NCI-H460 (cell line): Measurements from ENCODE around the gene CZIB. TPM values are rescaled to one million over a fixed set of nuclear protein-coding genes. Genes with fewer than 3 reads are reported as not detected.
"Not testable (repeated sequence)": the region's sequence is repeated elsewhere in the genome, so short reads cannot be mapped to it uniquely, and the experiment has no call there.

Experiments
- DNase-seq: peaks from one replicate; pipeline ENCODE4 v3.0.0-alpha.2; 2016; ENCODE audit warnings: low read depth; ENCODE audit errors: extremely low read depth
- total RNA-seq: library from RNA; depleted of rRNA; stranded (reverse); fragments of >200 nt; shearing (Covaris generic); gene quantifications from 2 replicates; pipeline ENCODE4 v1.2.3, GENCODE V29; 2014

Gene CZIB
- total RNA-seq, 1 experiment from 2014 or later = 53.5 TPM

GRCh38 chr1:53241828-53242227, 21.4 kb upstream of the CZIB start:
- DNase-seq = no peak

- DNase-seq = peak; percentile 91
Observed at GRCh38 chr1:53238197-53239155, 18.0 kb upstream of the CZIB start, which contains the start of gene MAGOH. TSS of gene MAGOH (minus strand) at chr1:53238518. CDS start at chr1:53238448, 70 bp downstream.

- no peak for DNase-seq
Observed at GRCh38 chr1:53237638-53238037, 17.2 kb upstream of the CZIB start.

- DNase-seq = no peak
Observed at GRCh38 chr1:53220962-53221286, 490 bp upstream of the CZIB start.

DNA sequence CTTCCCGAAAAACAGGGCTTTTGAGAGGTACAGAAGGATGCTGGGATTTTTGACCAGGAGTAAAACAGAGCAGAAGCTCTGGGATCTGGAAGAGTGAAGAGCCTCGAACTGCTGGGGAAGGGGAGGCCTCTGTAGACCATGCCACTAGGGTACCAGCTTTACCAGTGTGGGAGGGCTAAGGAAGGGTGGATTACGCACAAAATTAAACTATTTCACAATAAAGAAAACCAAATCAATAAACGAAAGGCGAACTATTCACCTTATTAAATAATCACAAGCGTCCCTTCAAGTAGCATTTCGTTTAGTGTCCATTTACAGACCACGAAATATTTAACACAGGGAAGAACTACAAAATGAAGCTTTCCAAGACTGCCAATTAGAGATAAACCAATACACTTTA, 723 bp downstream of the CZIB start:
- DNase-seq = no peak

- no peak for DNase-seq
Observed at GRCh38 chr1:53218201-53218600, 2.2 kb downstream of the CZIB start.

- no peak for DNase-seq
Observed at GRCh38 chr1:53214376-53214940, 6.0 kb downstream of the CZIB start.

DNA sequence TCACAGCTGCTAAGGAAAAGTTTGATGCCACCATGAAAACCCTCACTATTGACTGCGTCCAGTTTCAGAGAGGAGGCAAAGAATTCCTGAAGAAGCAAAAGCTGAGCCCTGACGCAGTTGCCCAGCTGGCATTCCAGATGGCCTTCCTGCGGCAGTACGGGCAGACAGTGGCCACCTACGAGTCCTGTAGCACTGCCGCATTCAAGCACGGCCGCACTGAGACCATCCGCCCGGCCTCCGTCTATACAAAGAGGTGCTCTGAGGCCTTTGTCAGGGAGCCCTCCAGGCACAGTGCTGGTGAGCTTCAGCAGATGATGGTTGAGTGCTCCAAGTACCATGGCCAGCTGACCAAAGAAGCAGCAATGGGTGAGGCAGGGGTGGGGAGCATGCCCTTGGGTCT, 9.5 kb downstream of the CZIB start:
- DNase-seq = no peak

DNA sequence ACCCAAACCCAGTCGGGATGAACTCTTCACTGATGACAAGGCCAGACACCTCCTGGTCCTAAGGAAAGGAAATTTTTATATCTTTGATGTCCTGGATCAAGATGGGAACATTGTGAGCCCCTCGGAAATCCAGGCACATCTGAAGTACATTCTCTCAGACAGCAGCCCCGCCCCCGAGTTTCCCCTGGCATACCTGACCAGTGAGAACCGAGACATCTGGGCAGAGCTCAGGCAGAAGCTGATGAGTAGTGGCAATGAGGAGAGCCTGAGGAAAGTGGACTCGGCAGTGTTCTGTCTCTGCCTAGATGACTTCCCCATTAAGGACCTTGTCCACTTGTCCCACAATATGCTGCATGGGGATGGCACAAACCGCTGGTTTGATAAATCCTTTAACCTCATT, 10.1 kb downstream of the CZIB start:
- no peak for DNase-seq

DNA sequence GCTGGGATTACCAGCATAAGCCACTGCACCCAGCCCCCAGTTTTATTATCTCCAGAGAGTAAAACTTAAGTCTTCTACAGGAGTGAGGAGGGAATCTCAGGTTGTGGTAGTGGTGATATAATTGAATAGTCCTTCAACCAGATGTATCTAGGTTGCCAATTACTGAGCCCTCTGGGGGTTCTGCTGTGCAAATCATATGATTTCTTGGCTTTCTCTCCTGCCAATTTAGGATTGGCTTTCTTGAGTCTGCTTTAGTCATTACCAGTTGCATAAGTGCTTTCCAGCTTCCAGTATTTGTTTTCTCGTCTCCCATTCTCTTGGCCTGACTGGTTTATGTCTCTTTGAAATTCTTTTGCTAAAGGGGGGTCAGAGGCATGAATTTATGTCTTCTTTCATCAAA, 12.7 kb downstream of the CZIB start:
- no peak for DNase-seq

DNA sequence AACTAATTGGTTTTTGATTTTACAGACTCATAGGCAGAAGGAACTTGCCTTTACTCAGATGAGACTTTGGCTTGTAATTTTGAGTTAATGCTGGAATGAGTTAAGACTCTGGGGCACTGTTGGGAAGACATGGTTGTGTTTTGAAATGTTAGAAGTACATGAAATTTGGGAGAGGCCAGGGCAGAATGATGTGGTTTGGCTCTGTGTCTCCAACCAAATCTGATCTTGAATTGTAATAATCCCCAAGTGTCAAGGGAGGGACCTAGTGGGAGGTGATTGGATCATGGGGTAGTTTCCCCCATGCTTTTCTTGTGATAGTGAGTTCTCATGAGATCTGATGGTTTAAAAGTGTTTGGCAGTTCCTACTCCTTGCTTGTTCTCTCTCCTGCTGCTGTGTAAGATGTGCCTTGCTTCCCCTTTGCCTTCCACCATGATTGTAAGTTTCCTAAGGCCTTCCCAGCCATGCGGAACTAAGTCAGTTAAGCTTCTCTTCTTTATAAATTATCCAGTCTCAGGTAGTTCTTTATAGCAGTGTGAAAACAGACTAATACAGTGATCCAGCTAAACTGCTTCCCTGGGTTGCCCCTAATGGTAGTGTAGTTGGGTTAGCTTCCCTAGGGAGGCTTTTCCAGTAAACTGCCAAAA, 13.6 kb downstream of the CZIB start:
- DNase-seq = no peak

DNA sequence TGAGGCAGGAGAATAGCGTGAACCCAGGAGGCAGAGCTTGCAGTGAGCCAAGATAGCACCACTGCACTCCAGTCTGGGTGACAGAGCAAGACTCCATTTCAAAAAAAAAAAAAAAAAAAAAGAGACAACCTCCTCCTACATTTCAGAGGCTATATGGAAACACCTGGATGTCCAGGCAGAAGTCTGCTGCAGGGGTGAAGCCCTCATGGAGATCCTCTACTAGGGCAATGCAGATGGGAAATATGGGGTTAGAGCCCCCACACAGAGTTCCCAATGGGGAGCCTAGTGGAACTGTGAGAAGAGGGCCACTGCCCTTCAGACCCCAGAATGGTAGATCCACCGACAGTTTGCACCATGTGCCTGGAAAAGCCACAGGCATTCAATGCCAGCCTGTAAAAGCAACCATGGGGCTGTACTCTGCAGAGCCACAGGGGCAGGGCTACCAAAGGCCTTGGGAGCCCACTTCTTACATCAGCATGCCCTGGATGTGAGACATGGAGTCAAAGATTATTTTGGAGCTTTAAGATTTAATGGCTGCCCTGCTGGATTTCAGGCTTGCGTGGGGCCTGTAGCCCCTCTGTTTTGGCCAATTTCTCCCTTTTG, 14.2 kb downstream of the CZIB start:
- not testable (repeated sequence) for DNase-seq

DNA sequence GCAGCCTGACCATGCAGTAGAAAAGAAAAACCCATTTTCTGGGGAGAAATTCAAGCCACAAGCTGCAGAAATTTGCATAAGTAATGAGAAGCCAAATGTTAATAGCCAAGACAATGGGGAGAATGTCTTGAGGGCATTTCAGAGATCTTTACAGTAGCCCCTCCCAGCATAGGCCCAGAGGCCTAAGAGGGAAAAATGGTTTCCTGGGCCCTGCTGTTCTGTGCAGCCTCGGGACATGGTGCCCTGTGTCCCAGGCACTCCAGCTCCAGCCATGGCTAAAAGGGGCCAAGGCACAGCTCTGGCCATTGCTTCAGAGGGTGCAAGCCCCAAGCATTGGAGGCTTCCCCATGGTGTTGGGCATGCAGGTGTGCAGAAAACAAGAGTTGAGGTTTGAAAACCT, 14.9 kb downstream of the CZIB start:
- DNase-seq = not testable (repeated sequence)

DNA sequence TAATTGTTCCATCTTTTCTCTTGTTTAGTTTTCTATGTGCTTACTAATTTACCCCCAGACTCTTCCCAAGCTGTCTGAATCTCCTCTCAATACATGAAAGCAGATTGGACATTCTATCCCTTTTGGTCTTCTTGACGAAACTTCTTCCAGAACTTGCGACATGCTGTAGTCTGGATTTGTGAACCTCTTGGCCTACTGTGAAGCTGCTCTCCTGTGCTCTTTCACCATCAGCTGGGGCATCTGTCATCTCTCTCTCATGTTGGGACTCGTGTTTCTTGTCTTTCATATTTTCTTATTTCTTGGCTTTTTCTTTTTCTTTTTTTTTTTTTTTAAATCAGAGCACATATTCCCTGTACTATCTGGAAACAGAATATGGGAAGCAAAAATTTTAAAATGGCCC, 17.0 kb downstream of the CZIB start:
- DNase-seq = no peak

DNA sequence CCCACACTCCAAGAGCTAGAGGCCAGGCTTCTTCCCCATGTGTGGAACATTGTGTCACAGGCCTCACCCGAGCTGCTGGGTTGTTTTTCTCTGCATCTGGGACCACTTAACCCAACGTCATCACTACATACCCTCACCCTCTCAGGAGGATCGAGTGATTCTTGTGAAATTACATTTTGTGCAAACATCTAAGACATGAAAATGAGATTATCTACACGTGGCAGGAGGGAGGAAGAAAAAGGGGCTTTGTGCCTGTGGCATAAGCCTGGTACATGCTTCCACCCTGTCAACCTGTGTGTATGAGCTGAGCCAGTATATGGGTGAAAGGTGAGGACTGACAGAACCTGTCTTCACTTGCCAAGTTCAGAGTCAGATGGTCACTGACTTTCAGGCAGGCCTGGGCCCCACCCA, 22.2 kb downstream of the CZIB start:
- DNase-seq = no peak

DNA sequence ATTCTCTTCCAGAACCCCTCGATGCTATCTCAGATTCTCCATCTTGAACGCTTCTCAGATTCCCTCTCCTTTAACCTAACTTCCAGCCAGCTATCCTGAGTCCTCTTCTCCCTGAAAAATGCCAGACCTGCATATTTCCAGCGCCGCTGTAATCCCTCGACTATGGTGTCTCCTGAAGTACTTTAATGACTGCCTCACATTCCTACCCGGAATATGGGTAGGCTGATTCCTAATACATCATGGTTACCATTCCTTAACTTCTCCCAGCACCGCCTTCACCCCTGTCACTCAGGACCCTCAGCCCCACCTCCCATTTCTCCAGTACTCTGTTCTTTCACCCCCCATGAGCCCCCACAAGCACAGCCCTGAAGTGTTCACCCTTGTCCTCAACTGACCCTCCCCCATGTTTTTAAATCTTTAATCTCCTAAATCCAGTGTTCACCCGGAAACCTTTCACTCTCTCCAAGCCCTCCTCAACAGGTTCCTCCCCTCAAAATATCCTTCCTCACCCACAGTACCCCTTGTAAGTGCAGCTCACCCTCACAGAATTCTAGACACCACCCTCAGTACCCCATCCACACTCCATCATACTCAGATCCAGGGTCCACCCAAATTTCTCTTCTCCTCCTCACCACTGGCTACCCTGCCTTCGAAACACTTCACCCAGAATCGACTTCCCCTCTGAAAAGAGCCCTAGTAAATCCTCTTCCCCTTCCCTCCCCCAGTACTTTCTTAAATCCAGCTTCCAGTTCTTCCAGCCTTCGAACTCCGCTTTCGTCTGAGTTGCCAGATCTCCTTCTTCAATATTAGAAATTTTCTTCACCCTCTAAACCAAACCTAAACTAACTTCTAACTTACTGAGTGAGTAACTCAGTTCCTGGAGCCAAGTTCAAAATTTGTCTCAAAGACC, 22.9 kb downstream of the CZIB start:
- no peak for DNase-seq

DNA sequence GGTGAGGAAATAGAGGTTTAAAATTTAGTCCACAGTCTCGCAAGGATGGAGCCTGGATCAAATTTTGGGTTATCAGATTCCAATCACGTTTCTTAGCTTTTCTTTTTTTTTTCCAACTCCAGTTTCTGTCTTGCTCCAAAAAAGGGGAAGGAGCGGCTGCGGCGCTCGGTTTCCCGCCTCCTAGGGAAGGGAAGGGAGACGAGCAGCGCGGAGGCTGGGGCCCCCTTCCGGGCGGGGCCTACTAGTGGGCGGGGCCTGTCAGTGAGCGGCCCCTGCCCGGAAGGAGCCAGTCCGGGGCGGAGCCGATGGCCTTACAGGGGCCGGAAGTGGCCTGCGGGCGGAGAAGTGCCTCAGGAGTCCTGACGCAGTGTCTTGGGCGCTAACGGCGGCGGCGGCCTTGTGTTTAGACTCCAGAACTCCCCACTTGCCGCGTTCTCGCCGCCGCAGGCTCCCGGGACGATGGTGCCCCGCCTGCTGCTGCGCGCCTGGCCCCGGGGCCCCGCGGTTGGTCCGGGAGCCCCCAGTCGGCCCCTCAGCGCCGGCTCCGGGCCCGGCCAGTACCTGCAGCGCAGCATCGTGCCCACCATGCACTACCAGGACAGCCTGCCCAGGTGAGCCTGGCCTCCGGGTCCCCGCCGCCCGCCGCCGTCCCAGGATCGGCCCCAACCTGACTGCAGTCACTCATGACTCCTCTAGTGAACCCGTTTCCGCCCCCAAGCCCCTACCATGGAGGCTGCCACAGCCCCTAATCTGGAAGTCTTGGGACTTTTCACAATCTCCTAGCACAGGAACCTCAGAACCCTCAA, 23.7 kb downstream of the CZIB start, which contains the start of gene CPT2:
CPT2 (plus strand) TSS at position 340 of the 806 bp plus-strand sequence; CDS start at position 460, 120 bp downstream.
- peak; percentile 81 for DNase-seq

GRCh38 chr1:53196017-53196484, 24.4 kb downstream of the CZIB start:
- no peak for DNase-seq
